Measurements from ENCODE around the gene TCEA2.
"Not testable (repeated sequence)": the region's sequence is repeated elsewhere in the genome, so short reads cannot be mapped to it uniquely, and the experiment has no call there.

TCEA2 gene

DNA sequence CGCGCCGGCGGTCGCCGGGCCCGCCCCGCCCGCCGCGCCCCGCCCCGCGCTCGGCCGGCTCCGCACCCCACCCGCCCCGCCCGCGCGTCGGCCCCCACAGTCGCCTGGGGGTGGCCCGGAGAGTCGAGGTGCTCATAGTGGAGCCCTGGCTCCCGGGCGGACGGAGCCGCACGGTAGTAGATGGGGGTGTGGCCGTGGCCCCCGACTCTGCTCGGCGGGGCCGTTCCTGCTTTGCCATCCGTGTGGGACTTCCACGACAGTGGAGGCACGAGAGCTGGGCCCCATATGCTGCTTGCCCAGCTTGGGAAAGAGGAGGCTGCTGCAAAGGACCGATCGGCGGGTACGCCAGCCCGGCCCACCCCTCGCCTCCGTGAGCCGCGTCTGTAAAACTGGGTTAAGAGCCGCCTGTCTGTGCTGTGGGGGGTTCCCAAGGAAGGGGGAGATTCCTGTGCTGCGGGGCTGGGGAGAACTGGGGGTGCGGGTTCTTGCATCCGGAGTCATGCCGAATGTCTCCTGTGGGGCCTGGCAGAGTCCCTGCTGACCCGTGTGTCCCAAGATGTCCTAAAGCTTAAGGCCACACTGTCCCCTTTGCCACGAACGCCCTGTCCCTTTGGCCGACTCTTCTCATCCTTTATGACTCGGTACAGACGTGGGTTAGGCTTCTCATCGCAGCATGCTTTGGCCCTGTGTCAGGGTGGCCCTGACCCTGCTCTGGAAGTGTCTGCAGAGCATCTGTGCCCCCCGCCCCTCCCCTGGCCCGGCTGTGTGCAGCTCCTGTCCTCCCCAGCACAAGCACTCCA, 17.2 kb downstream of the TCEA2 start, which contains the start of gene OPRL1:
TSS of gene OPRL1 (plus strand) at position 70 of the 800 bp plus-strand sequence. CDS start 12,639 bp downstream, outside the sequence.
- DNase-seq = peak; percentile 41

DNA sequence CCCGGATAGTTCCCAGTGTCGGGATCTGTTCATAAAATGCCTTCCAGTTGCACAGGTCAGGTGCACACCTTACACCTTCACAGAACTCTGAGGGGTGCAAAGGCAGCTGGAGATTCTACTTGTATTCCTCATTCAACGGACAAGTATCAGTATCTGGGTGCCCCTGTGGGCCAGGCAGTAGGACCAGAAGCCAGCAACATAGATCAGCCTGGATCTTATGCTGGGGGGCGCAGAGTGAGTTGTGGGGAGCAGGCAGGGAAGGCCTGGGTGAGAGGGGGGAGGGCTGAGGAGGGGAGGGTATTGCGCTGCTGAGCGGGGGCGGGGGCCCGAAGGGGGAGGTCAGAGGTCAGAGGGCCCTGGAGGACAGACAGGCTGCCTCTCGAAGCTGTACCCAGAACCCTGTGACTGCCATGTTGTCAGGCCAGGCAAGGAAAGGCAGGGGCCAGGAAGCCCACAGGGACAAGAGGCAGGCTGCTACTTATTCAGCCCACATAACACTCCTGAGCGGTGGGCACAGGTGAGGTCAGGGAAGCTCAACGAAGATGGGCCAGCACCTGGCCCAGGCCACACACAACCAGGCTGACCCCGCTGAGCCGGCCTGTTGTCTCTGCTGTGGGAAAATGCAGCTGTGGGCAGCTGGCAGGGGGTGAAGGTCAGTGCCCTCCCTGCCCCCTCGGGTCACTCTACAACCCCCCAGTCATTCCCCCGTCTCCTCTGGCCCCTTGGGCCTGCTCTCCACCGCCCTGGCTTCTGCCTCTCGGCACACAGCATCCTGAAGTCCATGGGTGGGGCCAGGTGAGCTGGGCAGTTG, 18.0 kb downstream of the TCEA2 start:
- no peak for DNase-seq

- DNase-seq = no peak
Observed at GRCh38 chr20:64081624-64081964, 18.6 kb downstream of the TCEA2 start.

DNA sequence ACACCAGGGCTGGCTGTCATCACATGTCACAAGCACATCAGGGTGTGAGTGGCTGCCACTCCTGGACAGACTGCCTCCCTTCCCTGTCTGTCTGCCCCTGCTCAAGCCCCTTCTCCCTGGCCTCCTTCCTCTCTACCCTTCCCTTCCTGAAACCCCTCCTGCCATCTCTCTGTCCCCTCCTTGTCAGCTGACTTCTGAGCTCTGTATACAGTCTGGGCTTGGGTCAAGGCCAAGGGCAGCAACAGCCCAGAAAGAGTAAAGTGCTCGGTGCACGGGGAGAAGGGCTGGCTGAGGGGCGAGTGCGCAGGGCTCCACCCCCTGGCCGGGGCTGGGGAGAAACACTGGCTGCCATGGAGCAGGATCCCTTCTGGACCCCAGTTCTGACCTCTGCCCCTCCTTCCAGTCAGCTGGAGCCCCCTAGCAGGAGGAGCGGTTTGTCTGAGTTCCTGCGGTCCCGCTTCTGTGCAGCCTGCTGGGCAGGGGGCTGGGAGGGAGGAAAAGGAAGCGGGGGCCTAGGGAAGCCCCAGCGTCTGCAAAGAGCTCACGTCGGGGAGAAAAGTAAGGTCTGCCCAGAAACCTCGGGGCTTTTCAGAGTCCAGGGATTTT, 19.2 kb downstream of the TCEA2 start:
- no peak for DNase-seq

DNA sequence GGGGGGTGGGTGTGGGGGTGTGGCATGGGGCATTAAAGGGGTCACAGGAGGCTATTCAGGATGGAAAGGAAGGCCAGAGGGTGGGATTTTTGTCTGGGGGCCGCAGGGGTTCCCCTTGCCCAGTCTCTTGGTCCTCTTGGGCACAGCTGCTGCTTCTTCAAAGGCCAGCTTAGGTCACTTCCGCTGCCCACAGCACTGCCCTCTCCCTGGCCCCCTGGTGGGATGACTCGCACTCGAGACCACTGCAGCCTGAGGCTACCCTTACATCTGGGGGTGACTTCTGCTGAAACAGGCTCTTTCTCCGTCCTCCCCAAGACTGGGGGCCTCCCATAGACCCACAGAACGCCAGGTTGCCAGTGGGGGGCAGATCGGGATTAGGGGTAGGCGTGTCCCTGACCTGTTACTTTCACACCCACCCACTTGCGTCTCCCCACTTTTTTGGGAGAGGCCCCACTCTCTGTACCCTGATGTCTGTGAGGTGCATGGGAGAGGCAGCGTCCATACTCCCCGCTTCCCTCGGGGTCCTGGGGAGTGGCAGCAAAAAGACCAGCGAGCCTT, 19.9 kb downstream of the TCEA2 start:
- DNase-seq = no peak

DNA sequence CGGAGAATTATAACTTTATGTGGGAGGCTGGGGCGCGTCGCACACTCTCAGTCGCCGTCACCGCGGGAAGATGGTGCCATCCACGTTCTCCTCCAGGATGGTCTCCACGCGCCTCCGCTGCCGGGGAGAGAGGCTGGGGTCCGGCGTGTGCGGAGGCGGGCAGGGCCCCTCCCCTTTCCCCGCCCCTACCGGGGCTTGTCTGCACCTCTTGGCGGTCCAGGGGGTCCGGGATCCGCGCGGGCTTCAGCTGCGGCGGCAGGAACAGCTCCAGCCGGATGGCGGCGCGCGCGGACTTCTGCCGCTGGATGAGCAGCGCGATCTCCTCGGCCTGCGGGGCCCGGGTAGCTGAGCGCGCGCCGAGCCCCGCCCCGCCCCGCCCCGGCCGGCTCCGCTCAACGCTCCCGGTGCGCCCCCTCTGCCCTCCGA, 20.4 kb downstream of the TCEA2 start:
- DNase-seq = peak; percentile 68

GRCh38 chr20:64083804-64084684, 21.0 kb downstream of the TCEA2 start, which contains the start of gene LKAAEAR1:
LKAAEAR1 (minus strand) TSS chr20:64084398; CDS start chr20:64084219, 179 bp downstream.
- DNase-seq = no peak

- DNase-seq = no peak
Observed at GRCh38 chr20:64084685-64085152, 21.7 kb downstream of the TCEA2 start.

- DNase-seq = no peak
Observed at GRCh38 chr20:64086801-64087200, 23.8 kb downstream of the TCEA2 start.

DNA sequence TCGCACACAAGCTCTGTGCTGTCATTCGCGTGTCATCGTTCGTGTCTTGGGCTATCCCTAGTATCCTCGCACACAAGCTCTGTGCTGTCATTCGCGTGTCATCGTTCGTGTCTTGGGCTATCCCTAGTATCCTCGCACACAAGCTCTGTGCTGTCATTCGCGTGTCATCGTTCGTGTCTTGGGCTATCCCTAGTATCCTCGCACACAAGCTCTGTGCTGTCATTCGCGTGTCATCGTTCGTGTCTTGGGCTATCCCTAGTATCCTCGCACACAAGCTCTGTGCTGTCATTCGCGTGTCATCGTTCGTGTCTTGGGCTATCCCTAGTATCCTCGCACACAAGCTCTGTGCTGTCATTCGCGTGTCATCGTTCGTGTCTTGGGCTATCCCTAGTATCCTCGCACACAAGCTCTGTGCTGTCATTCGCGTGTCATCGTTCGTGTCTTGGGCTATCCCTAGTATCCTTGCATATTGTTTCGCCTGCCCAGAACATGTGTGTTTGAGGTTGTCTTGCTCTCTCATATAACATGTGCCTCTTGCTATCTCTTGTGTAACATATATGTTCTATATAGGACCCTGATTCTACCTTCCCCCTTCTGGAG, 24.3 kb downstream of the TCEA2 start:
- DNase-seq = not testable (repeated sequence)

DNA sequence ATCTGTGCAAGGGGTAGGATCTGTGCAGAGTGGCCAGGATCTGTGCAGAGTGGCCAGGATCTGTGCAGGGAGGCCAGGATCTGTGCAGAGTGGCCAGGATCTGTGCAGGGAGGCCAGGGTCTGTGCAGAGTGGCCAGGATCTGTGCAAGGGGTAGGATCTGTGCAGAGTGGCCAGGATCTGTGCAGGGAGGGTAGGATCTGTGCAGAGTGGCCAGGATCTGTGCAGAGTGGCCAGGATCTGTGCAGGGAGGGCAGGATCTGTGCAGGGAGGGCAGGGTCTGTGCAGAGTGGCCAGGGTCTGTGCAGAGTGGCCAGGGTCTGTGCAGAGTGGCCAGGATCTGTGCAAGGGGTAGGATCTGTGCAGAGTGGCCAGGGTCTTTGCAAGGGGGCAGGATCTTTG, 25.6 kb downstream of the TCEA2 start:
- not testable (repeated sequence) for DNase-seq

- DNase-seq = no peak
Observed at GRCh38 chr20:64090165-64090564, 27.2 kb downstream of the TCEA2 start.

- no peak for DNase-seq
Observed at GRCh38 chr20:64091340-64091739, 28.3 kb downstream of the TCEA2 start.

DNA sequence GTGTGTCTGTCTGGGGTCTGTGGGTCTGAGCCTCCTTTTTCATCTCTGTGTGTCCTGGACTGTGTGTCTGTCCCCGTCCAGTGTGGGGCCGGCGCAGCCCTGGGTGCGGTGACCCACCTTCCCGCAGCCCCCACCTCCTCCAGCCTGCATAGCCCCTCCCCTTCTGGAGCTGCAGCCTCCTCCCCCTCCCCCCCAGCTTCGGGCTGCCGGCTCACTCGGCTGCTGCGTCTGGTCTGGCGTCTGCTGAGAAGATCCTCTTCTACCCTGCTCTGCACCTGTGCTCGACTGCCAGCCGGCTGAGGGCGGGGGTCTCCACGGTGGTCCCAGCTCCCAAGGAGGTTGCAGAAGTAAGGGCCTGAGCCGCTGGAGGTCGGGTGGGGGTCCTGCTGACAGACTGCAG, 28.8 kb downstream of the TCEA2 start:
- DNase-seq = no peak

DNA sequence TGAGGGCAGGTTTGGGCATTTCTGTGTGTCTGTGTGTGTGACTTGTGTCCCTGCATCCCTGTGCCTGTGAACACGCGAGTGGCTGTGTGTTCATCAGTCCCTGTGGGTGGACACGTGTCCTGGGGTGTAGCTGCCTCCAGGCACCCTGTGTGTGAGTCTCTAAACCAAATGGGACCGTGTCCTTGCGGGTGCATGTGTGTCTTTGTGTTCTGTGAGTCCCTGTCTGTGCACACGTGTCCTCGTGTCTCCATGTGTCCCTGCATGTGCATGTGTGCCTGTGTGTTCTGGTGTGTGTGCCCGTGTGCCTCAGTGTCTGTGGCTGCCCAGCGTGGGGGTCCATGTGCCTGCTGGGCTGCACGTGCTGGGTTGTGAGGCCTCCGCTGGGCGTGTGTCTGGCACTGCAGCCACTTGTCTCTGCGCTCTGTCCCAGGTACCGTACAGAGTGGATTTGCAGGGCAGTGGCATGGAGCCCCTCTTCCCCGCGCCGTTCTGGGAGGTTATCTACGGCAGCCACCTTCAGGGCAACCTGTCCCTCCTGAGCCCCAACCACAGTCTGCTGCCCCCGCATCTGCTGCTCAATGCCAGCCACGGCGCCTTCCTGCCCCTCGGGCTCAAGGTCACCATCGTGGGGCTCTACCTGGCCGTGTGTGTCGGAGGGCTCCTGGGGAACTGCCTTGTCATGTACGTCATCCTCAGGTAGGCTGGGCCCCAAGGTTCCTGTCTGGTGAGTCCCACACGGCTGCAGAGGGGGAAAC, 29.4 kb downstream of the TCEA2 start:
- DNase-seq = no peak

GRCh38 chr20:64093013-64093503, 30.1 kb downstream of the TCEA2 start:
- no peak for DNase-seq

DNA sequence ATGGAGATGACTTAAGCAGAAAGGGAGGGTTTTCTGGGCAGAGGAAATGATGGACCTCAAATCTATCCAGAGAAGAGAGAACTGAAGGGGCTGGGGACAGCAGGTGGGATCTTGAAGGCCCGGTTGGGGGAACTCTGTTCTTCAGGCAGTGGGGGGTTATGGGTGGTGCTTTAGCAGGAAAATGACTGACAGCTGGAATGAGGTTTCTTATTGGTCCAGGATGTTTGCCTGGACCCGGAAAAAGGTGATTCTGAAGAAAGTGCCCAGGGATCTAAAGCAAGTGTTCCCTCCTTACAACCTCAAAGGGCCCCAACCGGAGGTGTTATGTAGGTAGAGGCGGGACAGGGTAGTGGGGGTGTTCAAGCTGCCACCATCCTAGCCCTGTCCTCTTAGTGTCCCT, 32.5 kb downstream of the TCEA2 start:
- DNase-seq = no peak

DNA sequence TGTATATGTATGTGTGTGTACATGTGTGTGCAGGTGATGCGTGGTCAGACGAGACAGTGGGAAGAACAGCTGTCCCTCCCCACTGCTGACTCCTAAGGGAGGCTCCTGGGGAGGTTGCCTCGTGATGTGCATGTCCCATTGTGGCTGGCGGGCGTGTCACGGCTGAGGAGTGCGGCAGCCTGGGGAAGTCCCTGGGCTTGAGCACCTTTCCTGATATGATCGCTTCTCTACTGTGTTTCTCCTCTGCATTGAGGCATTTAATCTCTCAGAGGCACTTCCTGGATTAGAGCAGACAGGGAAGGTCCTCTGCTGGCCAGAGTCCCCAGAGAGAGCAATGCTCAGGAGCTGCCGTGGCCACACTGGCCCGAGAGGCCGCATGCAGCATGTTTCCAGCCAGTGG, 32.9 kb downstream of the TCEA2 start:
- no peak for DNase-seq

- DNase-seq = no peak
Observed at GRCh38 chr20:64096535-64096934, 33.5 kb downstream of the TCEA2 start.

- no peak for DNase-seq
Observed at GRCh38 chr20:64098471-64099013, 35.5 kb downstream of the TCEA2 start.

All from activated CD4-positive, alpha-beta T cell treated with anti-CD3 and anti-CD28 coated beads, Interleukin-2, amount 50 U/mL, for 1 hour (primary cell).